Suppressor macrophage (primary cell): Measurements from ENCODE around the gene ADAMTS17.

ENCODE experiments used
- DNase-seq, 4 experiments: peaks; one replicate each; pipeline ENCODE4 v3.0.0-alpha.2; 2020 to 2022

Gene ADAMTS17

DNA sequence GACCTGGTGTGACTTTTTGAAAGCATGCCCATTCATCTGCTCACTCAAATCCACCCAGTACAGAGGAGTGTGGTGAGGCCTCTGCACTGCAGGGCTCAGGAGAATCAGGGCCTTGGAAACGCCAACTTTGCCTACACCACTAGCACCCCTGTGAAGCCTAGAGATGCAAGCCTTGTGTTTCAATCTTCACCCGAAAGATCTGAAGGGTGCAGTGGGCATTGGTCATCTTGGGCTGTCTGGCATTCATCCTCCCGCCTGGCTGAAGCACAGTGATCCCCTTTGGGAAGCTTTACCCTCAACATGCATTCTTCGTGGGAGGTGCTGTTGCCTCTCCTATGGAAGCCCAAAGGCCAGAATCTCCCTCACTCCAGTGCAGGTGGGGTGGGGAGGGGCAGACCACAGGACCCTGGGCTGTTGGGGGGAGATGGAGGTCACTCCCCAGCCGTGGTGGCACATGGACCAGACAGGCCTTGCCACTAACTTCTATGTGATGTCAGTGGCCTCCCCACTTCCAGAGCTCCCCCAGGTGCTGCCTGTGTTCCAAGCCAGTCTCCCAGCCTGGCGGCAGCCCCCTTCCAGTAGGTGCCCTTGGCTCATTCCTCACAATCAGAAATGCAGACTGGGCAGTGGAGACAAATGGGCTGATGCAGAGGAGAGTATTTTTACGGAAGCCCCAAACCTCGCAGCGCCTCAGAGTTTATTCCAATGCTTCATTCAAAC, 92.5 kb downstream of the ADAMTS17 start:
- DNase-seq = no peak

DNA sequence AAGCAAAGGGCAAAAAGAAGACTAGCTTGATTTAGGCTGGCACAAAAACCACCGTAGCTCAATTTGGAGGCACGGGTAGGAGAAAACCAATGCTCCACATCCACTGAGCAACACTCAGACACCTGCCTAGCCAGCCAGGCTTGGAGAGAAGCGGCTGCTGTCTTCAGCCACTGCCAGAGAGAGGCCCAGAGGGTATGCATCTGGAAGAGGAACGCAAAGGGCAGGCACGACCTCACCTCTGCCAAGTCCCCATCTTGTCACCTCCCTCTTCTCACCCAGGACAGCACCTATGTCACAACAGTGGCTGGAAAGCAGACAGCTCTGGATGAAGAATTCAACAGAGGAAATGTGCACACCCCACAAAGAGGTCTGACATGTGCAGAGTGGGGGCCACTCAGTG, 93.5 kb downstream of the ADAMTS17 start:
- no peak for DNase-seq

DNA sequence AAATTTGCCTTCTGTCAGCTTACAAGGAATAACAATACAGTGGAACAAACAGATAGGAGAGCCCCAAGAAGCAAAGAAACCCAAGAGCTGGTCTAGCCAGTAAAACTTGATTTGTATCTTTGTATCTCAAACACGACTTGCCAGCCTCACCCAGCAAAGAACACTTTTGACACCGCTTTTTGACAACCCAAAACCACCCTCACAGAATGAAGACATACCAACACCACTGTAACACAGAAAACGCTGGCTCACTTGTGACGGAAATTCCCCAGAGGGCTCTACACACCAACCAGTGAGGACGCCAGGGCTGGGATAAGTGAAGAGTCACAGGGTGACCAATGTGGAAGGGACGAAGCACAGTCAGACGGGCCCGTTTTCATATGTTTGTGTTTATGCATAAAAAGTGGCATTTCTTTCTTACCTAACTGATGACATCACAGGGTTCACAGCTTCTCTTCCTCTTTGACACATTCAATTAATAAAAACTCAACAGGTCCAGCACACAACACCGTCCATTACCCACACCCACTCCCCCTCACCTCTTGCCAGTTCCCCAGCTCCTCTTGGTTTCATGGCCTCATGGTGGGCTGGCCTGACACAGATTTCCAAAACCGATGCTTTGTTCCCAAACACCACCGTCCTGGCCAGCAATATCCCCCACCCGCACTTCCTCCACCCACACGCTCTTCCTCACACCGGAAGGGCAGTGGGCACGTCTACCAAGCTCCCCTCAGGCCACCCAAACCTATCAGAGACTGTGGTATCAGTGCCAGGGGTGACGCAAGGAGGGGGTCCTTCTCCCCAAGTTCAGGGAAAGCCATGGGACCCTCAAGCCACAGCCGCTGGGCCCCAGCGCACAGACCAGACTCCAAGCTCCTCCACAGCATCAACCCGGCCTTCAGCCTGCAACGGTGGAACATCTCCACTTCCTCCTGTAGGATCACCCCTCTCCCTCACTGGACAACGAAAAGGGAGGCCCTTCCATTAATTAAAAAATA, 94.2 kb downstream of the ADAMTS17 start:
- no peak for DNase-seq

DNA sequence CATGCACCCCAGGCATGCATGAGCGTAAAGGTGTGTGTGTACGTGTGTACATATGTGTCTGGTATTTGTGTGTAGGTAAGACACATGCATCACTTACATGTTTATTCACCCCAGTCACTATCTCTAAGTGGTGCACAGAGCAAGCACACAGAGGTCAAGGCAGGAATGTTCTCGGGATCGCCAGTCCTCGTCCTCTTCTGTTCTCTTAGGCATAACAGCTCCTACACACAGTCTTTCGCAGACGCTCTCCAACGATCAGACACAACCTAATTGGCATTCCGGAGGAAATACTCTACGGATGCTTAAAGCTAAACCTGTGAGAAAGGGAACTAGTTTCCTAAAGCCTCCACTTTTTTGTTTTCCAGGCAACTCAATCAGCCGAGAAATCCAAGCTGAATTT, 95.9 kb downstream of the ADAMTS17 start:
- DNase-seq = no peak

DNA sequence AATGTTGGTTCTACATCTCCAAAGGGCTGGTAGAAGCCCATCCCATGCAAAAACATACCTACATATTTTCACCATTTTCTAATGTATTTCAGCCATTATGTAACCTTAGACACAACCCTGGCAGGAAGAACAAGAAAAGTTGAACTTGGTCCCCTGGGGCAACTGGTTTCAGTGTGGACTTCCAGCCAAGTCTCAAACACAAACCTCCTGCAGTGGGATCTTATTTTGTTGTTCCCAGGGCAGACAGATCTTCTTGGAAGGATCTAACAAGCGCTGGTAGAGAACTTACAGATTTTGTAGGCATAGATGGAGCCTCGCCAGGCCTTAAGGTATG, 96.3 kb downstream of the ADAMTS17 start:
- no peak for DNase-seq

DNA sequence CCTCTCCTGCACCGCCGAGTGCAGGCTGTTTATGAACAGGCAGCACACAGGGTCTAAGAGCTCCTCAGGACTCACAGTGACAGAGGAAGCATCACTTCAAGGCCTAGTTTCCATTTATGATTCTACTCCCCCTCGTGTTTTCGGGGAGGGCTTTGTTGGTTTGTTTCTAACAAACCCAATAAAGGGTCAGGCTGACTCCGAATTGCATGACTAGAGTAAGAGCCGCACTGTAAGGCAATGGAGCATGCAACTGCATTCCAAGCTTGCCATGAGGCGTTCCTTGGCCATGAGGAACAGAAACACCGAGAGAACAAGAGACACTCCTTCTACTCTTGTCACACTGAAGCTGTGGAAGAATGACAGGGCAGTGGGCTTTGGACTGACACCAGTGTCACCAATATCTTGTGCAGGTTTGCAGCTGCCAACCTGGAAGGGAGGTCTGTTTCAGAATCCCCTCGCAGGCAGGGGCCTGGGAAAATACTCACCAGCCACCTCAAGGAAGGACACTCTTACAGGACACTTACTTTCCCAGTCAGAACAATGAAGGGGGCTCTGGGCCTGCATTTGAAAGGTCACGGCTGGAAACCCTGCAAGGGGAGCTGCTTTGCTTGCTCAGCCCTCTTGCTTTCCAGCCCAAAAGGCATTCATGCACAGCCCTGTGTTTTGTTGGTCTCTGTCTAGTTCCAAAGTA, 96.8 kb downstream of the ADAMTS17 start:
- no peak for DNase-seq

DNA sequence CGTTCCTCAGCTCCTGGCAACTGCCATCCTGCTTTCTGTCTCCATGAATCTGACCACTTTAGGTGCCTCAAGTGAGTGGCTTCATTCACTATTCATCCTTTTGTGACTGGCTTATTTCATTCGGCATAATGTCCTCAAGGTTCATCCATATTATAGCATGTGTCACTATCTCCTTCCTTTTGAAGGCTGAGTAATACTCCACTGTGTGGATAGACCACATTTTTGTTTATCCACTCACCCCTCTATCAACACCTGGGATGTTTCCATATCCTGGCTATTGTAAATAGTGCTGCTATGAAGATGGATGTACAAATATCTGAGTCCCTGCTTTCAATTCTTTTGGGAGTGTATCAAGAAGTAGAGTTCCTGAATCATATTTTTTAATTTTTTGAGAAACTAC, 98.8 kb downstream of the ADAMTS17 start:
- DNase-seq = no peak

DNA sequence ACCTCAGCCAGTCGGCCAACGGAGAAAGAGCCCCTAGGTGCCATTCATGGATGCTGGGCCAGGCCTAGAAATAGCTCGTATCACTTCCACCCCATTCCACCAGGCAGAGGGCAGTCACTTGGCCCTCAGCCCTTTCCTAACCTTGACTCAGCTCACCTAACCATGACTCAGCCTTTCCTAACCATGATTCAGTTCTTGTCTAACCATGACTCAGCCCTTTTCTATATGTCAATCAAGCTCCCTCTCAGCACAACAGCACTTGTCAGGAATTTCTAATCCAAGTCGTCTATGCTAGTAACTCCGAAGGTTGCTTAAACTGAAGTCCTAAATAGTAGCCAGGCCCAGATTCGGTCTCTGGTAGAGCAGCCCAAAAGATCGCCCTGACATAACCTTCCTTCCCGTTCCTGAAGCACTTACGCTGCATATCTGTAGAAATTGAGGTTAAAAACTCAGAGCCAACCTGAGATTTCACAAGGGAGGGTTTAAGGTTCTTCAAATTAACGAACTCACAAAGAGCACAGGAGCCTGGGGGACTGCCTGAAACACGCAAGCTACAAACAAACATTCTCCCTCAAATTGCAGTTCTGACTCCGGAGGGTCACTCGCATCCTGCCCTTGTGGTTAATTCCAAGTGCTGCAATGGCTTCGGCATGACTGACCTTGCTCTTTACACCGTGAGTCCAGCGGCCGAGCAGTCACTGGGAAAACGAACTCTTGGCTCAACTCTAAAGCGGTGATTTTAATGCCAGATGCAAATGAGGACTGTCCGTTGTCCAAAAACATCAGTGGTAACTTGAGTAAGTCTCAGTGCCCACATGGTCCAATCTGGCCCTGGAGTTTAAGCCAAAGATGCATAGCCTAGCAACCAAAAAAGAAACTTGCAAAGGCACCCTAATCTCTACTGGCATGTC, 99.9 kb downstream of the ADAMTS17 start:
- DNase-seq = no peak

DNA sequence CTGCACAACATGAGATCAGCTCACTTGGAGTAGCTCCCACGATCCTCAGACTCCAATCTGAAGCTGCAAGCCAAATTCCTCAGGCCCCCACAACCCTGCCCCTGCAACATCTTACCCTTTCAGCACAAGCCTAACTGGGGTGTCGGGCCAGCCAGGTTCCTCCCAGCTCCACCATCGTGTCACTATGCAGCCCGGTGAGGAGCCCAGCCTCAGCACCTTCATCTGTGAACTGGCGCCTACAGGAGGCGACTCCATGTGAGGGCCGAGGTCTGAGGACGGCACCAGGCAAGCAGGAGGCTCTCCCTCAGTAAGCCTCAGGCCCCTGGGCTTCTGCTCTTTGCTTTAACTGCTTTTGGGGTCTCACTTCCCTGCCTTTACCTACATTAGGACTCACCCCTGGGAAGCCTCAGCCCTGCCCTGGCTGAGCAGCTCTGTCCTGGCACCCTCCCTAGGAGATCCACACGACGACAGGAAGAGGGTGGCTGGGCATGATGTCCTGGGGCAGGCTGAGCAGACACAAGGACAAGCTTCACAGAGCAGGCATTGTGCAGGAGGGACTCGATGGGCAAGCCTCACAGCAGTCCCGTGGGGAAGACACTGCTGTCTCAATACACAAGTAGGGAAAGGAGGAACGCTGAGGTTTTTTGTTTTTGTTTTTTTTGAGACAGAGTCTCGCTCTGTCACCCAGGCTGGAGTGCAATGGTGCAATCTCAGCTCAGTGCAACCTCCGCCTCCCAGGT, 104.6 kb downstream of the ADAMTS17 start:
- no peak for DNase-seq

DNA sequence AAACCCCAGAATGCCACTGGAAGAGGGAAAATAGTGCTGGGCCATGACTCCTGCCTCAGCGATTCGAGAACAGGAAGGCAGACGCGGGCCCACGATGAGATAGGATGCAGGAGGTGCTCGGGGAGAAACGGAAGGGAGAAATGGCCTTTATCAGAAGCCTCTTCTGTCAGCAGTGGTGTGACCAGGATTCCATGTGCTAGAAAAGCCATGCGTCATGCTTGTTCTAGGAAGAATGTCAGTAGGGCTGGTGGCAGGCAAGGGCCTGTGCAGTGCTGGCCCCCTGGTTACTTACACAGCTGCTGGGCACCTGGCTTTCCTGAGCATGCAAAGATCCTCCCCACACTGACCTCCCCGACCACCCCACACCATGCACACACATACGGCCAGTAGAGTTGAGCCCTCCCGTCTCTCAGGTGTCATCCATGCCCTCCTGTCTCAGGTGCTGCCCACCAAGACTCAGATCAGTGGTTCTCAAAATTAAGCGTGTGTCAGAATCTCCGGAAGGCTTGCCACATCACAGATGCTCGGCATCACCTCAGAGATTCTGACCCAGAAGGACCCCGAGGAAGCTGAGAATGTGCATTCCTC, 106.7 kb downstream of the ADAMTS17 start:
- no peak for DNase-seq

DNA sequence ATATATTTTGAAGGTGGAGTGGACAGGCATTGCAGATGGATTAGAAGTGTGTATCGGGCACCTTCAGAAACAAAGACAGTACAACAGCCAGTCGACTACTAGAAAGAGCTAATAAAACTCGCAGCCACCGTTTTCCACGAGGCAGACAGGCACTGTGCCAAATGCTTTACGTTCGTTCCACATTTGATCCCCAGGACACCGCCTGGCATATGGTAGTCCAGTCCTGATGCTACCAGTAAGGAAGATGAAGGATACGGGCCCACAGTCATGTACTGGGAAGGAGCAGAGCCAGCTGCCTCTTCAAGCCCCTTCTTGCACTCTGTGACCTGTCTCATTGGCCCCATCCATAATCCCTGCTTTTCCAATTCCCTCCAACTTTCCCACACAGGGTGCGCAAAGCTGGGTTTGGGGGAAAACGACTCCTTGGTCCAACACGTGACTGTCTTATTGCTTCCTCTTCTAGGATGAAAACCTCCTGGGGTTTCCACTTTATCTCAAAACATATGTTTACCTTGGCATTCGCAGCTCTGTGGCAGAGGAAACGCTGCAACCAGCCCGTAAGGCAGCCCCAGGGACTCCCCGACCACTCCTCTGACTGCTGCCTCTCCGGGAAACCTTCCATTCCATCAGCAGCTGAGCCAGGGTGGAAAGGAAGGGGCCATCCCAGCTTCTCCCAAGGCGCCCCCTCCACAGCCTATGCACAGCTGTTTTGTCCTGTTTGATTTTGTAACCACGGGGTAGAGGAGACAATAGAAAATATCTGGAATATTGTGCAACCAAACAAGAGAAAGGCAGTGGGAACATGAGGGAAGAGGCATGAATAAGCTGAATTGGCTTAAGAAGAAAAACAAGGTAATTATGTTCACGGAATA, 107.4 kb downstream of the ADAMTS17 start:
- no peak for DNase-seq

DNA sequence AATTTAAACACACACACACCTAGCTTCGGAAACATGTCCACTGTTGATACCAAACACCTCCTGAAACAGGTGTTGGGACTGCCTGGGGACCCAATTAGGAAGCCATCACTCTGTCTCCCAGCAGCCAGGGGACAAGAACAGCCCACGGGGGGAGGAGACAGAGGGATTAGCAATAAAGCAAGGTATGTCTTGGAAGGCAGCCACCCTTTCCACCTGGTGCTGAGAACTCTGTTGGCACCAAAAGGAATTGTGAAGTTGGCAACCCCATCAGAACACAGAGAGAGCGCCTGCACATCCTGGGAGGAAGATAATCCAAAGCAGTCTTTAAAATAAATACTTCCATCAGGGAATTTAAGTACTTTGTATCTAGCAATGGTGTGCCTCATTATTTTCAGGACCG, 111.0 kb downstream of the ADAMTS17 start:
- DNase-seq = no peak

DNA sequence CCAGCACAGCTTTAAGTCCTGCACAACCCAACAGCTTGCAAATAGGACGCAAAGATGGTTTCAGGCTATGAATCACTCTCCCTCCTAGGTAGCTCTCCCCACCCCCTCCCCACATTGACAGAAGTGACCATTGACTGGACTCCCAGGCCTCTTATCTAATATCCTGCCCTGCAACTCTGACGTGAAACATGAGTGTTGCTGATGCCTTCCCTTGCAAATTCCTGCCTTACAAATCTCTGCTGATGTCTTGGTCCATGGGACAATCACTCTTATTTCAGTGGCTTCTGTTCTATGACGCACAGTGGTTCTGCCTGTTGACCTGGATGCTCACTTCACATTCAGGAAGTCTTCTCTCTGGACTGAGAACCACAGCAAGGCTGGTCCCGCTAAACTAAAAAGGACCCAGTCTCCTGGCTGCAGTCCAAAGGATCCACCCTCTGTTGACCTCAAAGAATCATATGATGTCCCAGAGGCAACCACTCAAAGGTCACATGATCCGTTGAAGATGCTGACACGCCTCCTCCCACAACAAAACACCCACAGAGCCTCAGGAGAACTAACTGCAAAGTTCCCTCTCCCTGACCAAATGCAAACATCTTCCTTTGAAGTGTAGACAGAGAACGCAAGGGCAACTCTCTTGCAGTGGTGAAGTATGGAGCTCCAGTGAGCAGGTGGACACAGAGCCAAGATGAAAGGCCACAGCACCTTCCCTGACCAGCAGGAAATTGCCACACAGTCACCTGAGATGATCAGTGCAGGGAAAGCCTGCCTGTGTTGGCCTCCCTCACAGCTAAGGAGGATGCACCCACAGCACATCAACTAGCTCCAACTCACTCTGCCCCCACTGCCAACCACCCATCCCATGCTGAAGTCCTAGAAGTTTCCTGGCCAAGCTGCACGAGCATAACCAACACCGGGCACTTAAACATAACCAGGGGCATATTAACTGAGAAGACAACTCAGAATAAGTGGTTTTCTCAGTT, 112.3 kb downstream of the ADAMTS17 start:
- DNase-seq = peak; percentile 13 to 56 (median 28)

DNA sequence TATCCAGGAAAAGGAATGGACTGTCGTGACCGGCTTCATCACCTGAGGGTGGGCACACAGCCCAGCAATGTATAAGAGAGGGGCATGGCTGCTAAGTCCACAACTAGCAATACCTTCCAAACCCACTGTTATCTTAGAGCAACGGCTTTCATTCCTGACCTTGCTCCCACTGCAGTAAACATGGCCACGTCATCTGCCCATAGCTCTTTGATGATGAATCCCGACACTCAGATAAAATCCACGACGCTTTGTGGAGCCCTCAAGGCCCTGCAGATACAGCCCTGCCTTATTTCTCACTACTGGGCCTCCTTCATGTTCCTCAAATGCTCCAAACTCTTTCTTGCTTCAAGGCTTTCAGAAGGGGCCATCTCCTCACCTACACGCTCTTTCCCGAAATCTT, 114.0 kb downstream of the ADAMTS17 start:
- no peak for DNase-seq

DNA sequence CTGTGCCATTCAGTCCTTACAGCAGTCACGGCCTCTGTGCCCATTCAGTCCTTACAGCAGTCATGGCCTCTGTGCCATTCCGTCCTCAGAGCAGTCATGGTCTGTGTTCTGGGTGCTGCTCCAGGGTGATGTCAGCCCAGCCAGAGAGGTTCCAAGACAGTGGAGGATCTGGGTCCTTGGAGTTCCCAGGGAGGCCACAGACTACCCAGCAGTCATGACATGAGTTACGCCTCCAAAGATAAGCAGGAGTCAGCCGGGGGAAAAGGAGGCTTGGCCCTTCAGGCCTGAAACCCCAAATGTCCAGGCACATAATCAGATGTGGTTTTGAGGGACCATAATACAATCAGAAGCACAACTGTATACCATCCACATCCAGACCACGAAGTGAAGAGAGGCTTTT, 115.7 kb downstream of the ADAMTS17 start:
- DNase-seq = no peak

DNA sequence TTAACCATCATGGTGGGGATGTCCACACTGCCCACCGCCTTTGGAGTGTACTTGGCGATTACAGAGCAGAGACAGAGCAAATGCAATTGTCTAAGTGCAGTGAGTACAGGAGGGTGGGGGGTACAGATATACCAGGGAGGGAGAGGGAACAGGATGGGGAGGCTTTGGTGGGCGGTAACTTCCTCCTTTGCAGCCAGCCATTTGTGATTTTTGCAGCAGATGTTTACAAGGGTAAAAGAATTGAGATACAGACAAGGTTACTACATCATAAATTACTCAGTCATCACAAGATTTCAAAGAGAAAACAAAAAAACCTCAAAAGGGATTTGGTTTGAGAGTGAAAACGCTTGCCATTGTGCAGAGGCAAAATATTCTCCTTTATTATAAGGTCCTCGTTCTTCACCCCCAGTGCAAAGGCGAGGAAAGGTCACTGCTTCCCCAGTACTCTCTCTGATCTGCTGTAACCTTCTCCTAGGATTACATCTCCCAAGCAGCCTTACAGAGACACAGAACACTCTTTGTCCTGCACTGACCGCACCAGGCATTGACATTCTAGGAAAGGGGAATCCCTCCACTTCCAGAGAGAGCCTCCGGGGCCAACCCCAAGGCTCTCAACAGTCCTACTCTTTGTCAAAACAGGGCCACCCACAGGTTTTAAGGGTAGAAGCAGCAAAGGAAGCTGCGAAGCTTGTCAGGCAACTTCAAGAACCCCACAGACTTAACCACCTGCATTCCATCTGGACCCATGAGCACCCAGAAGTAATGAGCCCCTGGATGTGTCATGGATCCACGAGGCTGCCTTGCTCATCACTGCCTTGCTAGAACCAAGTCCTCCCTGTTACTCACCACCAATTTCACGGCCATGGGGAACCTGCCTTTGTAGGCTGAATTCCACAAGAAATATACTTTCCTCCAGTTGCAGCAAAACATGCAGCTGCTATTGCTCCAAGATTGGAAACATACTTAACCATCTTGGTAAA, 117.3 kb downstream of the ADAMTS17 start:
- peak in 2 of 4 experiments; percentile 8 to 12 for DNase-seq

DNA sequence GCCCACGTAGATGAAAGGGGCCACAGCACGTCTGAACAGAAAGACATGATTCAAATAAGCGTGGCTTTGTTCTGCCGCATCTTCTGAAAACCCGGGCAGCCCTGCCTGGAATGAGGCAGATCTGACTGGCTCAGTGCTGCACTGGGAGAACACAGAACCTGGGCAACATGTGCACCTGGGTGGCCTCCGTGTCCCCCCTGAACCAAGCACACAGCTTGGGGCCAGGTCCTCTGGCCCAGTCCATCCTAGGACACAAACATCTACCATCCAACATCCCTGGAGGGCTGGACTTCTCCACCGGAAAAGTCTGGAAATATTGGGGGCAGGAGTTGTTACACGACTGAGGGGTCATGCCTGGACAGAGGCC, 119.4 kb downstream of the ADAMTS17 start:
- no peak for DNase-seq
